Naive B cell (primary cell): ENCODE data around the gene IL36B. TPM values are rescaled to one million over a fixed set of nuclear protein-coding genes. Genes with fewer than 3 reads are reported as not detected.
A peak's percentile ranks its signal among the peaks of the same experiment; 100 is the strongest.

Experiments
- ATAC-seq, 2 donors: fragments of 150-1000 bp; cut with Tn5 transposase; 2 replicates each; pipeline ENCODE4 v1.10.0; 2021; ENCODE audit warnings: low read depth in 2 of 2, mild to moderate bottlenecking in 2 of 2, moderate library complexity in 2 of 2
- DNase-seq: peaks from one replicate; pipeline ENCODE4 v3.0.0; 2022
- H3K27ac Mint-ChIP-seq, 6 donors: one replicate each; pipeline ENCODE4 v1.8.0; 2020 to 2022; ENCODE audit warnings: mild to moderate bottlenecking in 6 of 6, mixed read lengths in 6 of 6, moderate library complexity in 5 of 6, inconsistent platforms in 2 of 6
- H3K27me3 Mint-ChIP-seq, 3 donors: one replicate each; pipeline ENCODE4 v1.8.0; 2021 to 2022; ENCODE audit warnings: mixed read lengths in 3 of 3, mild to moderate bottlenecking in 1 of 3
- H3K36me3 Mint-ChIP-seq, 2 donors: one replicate each; pipeline ENCODE4 v1.8.0; 2020 to 2022; ENCODE audit warnings: mixed read lengths in 2 of 2, inconsistent platforms in 1 of 2, mild to moderate bottlenecking in 1 of 2
- H3K4me1 Mint-ChIP-seq, 3 donors: one replicate each; pipeline ENCODE4 v1.8.0; 2020 to 2022; ENCODE audit warnings: mixed read lengths in 3 of 3, inconsistent platforms in 1 of 3, mild to moderate bottlenecking in 1 of 3, moderate library complexity in 1 of 3
- H3K4me3 Mint-ChIP-seq, 8 donors: one replicate each; pipeline ENCODE4 v1.8.0; 2020 to 2022; ENCODE audit warnings: mild to moderate bottlenecking in 8 of 8, mixed read lengths in 8 of 8, moderate library complexity in 8 of 8, inconsistent platforms in 2 of 8
- H3K9me3 Mint-ChIP-seq, 7 donors: one replicate each; pipeline ENCODE4 v1.8.0; 2020 to 2022; ENCODE audit warnings: mixed read lengths in 7 of 7, mild to moderate bottlenecking in 5 of 7, inconsistent platforms in 2 of 7, moderate library complexity in 1 of 7
- polyA plus RNA-seq, 6 donors: library from polyadenylated mRNA; unstranded; fragments of 300-500 nt; fragmentation: Illumina TruSeq; gene quantifications; one replicate each; pipeline ENCODE4 v1.2.3, GENCODE V29; 2021; ENCODE audit warnings: low read depth in 6 of 6

The IL36B gene
- polyA plus RNA-seq, 6 donors from 2014 or later, result not detected

- no peak overlapping the region for H3K4me3 Mint-ChIP-seq
- H3K9me3 Mint-ChIP-seq, result peaks cover 0 to 6% (median 0%) of the 10 kb centered on the region in 7 donors
- DNase-seq (no peak), ATAC-seq (no peak)
- no peaks in the 10 kb centered on the region for H3K4me1 Mint-ChIP-seq
- peaks cover 18 to 50% (median 30%) of the 10 kb centered on the region in 3 donors for H3K27me3 Mint-ChIP-seq
- H3K36me3 Mint-ChIP-seq, result no peaks in the 10 kb centered on the region
- H3K27ac Mint-ChIP-seq, result peak overlapping the region in 2 of 6 donors; percentile 27 to 83
Measured at GRCh38 chr2:113069676-113070605, 17.3 kb upstream of the IL36B start.

DNA sequence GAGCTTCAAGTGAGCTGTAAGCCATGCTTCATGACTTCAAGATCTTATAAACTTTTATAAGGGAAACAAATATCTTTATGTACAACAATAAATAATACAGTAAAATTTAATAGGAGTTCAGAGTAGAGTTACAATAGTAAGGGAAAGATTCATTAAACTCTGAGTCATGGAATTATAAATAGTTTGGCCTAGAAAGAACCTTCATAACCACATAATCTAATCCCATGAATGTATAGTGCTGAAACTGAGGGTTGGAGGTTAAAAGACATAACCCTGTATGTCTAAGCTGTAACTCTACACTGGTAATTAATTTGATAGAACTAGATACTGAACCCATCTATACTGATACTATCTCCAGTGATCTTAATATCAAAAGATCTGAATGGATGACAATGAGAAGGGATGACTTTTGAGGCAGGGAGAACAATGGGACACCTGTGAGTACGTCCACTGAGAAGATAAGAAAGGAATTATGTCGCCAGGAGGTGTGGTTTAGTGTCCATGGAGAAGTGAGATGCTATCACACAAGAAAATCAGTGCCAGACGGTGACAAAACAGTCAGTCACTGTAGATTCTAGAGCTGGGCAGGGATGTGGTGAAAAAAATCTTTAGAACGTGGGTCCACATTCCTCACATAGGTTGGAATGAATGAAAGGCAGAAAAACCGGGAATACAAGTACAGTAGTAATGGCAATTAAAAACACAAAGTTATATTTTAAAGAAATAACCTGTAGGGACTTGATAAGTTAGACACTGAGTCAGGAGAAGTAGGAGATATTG is 16.2 kb upstream of the IL36B start:
- ATAC-seq (no peak), DNase-seq (no peak)
- H3K9me3 Mint-ChIP-seq, result peaks cover 0 to 6% (median 0%) of the 10 kb centered on the region in 7 donors
- H3K27me3 Mint-ChIP-seq, result peaks cover 18 to 46% (median 33%) of the 10 kb centered on the region in 3 donors
- no peak overlapping the region for H3K4me3 Mint-ChIP-seq
- no peaks in the 10 kb centered on the region for H3K36me3 Mint-ChIP-seq
- H3K4me1 Mint-ChIP-seq, result no peaks in the 10 kb centered on the region
- peak overlapping the region in 1 of 6 donors; percentile 55 for H3K27ac Mint-ChIP-seq

GRCh38 chr2:113068249-113068648 is 15.6 kb upstream of the IL36B start:
- Mint-ChIP-seq H3K9me3 (peaks cover 0 to 6% (median 0%) of the 10 kb centered on the region in 7 donors), H3K4me3 (no peak overlapping the region), H3K36me3 (no peaks in the 10 kb centered on the region), H3K27me3 (peaks cover 17 to 43% (median 35%) of the 10 kb centered on the region in 3 donors), H3K27ac (no peak overlapping the region), H3K4me1 (no peaks in the 10 kb centered on the region)
- no peak for DNase-seq
- no peak for ATAC-seq

- ATAC-seq, result no peak
- Mint-ChIP-seq H3K27ac (peak within 1 kb of the TSS in 1 of 6 donors; percentile 19), H3K27me3 (peaks cover 12 to 39% (median 34%) of the 10 kb centered on the region in 3 donors), H3K4me1 (no peaks in the 10 kb centered on the region), H3K4me3 (no peak within 1 kb of the TSS), H3K36me3 (no peaks in the 10 kb centered on the region), H3K9me3 (peaks cover 0 to 6% (median 0%) of the 10 kb centered on the region in 7 donors)
- DNase-seq, result no peak
Measured at GRCh38 chr2:113067681-113068080, 15.0 kb upstream of the IL36B start, which contains the start of gene IL1F10. Gene IL1F10 (plus strand): TSS chr2:113067970. CDS start chr2:113072739, 4,769 bp downstream.

GRCh38 chr2:113064898-113065297 is 12.2 kb upstream of the IL36B start:
- H3K27ac Mint-ChIP-seq, result no peak overlapping the region
- no peaks in the 10 kb centered on the region for H3K4me1 Mint-ChIP-seq
- no peak for DNase-seq
- no peak for ATAC-seq
- H3K36me3 Mint-ChIP-seq, result no peaks in the 10 kb centered on the region
- H3K27me3 Mint-ChIP-seq, result peaks cover 16 to 48% (median 44%) of the 10 kb centered on the region in 3 donors
- H3K4me3 Mint-ChIP-seq, result no peak overlapping the region
- peaks cover 0 to 6% (median 0%) of the 10 kb centered on the region in 7 donors for H3K9me3 Mint-ChIP-seq

DNA sequence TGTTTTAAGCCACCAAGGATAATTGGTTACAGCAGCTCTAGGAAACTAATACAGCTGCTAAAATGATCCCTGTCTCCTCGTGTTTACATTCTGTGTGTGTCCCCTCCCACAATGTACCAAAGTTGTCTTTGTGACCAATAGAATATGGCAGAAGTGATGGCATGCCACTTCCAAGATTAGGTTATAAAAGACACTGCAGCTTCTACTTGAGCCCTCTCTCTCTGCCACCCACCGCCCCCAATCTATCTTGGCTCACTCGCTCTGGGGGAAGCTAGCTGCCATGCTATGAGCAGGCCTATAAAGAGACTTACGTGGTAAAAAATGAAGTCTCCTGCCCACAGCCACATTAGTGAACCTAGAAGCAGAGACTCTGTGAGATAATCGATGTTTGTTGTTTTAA is 11.6 kb upstream of the IL36B start:
- ATAC-seq, result no peak
- Mint-ChIP-seq H3K4me1 (no peaks in the 10 kb centered on the region), H3K36me3 (no peaks in the 10 kb centered on the region), H3K27ac (peak overlapping the region in 1 of 6 donors; percentile 34), H3K9me3 (peaks cover 0 to 6% (median 0%) of the 10 kb centered on the region in 7 donors), H3K27me3 (peaks cover 19 to 50% (median 37%) of the 10 kb centered on the region in 3 donors), H3K4me3 (no peak overlapping the region)
- no peak for DNase-seq

DNA sequence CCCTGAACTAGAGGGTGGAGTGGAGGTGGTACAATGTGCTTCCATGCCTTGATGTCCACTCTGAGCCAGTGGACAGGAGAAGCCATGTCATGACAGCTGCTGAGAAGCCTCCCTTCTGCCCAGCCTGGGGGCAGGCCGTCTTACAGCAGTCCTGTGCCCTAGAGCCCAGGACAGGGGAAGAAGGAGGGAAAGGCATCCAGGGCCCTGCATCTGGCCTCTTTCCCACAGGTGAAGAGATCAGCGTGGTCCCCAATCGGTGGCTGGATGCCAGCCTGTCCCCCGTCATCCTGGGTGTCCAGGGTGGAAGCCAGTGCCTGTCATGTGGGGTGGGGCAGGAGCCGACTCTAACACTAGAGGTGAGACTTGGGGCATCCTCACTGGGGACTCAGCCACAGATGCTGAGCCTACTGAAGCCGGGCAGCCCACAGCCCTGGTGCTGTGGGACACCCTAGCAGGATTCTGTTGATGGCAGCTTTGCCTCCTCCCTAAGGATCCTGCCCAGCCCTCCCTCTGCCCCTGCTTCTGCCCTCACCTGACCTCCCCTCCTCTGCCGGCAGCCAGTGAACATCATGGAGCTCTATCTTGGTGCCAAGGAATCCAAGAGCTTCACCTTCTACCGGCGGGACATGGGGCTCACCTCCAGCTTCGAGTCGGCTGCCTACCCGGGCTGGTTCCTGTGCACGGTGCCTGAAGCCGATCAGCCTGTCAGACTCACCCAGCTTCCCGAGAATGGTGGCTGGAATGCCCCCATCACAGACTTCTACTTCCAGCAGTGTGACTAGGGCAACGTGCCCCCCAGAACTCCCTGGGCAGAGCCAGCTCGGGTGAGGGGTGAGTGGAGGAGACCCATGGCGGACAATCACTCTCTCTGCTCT is 9.5 kb upstream of the IL36B start:
- Mint-ChIP-seq H3K9me3 (peaks cover 0 to 6% (median 0%) of the 10 kb centered on the region in 7 donors), H3K4me1 (no peaks in the 10 kb centered on the region), H3K4me3 (no peak overlapping the region), H3K27ac (no peak overlapping the region), H3K36me3 (no peaks in the 10 kb centered on the region), H3K27me3 (peaks cover 15 to 51% (median 30%) of the 10 kb centered on the region in 3 donors)
- ATAC-seq (no peak), DNase-seq (no peak)

DNA sequence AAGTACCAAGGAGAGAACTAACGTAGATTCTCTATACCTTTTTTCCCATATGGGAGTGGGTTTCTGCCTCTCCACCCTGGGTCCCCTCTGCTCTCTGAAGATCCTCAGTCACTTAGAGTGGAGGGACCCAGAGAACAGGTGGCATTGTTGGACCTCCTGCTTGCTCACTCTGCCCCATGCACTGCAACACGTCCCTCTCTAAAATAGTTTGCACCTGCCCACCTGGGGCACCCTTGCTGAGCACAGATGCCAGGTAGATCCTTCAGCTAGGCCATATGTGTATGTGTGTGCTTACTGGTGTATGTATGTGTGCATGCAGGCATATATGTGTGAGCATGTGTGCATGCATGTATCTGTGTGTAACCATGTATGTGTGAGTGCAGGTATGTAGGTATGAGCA is 8.6 kb upstream of the IL36B start:
- DNase-seq, result no peak
- H3K27me3 Mint-ChIP-seq, result peaks cover 15 to 56% (median 23%) of the 10 kb centered on the region in 3 donors
- ATAC-seq, result no peak
- H3K27ac Mint-ChIP-seq, result no peak overlapping the region
- H3K36me3 Mint-ChIP-seq, result no peaks in the 10 kb centered on the region
- no peak overlapping the region for H3K4me3 Mint-ChIP-seq
- H3K9me3 Mint-ChIP-seq, result peaks cover 2 to 7% (median 3%) of the 10 kb centered on the region in 7 donors
- H3K4me1 Mint-ChIP-seq, result no peaks in the 10 kb centered on the region

DNA sequence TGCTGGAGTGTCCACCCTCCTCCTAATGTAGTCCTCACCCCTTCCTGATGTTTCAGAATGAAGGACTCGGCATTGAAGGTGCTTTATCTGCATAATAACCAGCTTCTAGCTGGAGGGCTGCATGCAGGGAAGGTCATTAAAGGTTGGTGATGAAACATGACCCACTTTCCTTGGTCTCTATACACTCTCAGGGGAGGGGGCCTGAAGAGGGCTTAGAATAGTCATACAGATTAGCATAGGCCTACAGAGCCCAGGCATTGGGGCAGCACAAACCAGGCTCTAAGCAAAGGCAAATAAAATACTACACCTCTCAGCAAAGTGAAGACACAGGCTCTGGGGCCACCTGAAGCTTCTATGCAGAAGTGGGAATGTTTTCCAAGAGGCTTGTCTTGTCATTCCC is 8.1 kb upstream of the IL36B start:
- H3K4me1 Mint-ChIP-seq, result no peaks in the 10 kb centered on the region
- H3K9me3 Mint-ChIP-seq, result peaks cover 4 to 12% (median 7%) of the 10 kb centered on the region in 7 donors
- peaks cover under 1 to 4% of the 10 kb centered on the region in 2 donors for H3K36me3 Mint-ChIP-seq
- no peak overlapping the region for H3K27ac Mint-ChIP-seq
- DNase-seq, result no peak
- H3K27me3 Mint-ChIP-seq, result peaks cover 15 to 57% (median 23%) of the 10 kb centered on the region in 3 donors
- no peak overlapping the region for H3K4me3 Mint-ChIP-seq
- no peak for ATAC-seq

DNA sequence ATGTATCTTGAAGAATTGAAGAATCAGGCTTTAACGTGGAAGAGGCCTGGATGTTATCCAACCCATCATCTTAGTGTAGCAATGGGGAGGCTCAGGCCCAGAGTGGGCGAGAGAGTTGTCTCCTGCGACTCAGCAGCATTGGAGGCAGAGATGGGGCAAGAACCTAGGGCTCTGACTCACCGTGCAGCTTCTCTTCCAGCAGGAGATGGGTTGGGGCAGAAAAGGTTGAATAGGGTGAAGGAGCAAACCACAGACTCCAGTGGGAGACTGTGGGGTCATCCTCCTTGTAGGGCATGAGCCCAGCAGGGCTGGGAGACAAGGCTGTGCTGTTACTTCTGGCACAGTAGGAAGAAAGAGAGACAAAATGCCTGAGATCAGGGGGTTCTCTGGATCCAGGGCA is 7.7 kb upstream of the IL36B start:
- H3K9me3 Mint-ChIP-seq, result peaks cover 7 to 14% (median 11%) of the 10 kb centered on the region in 7 donors
- H3K27ac Mint-ChIP-seq, result peak overlapping the region in 2 of 6 donors; percentile 41 to 76
- no peaks in the 10 kb centered on the region for H3K4me1 Mint-ChIP-seq
- peaks cover 4 to 8% of the 10 kb centered on the region in 2 donors for H3K36me3 Mint-ChIP-seq
- DNase-seq (no peak), ATAC-seq (no peak)
- no peak overlapping the region for H3K4me3 Mint-ChIP-seq
- H3K27me3 Mint-ChIP-seq, result peaks cover 19 to 59% (median 21%) of the 10 kb centered on the region in 3 donors

DNA sequence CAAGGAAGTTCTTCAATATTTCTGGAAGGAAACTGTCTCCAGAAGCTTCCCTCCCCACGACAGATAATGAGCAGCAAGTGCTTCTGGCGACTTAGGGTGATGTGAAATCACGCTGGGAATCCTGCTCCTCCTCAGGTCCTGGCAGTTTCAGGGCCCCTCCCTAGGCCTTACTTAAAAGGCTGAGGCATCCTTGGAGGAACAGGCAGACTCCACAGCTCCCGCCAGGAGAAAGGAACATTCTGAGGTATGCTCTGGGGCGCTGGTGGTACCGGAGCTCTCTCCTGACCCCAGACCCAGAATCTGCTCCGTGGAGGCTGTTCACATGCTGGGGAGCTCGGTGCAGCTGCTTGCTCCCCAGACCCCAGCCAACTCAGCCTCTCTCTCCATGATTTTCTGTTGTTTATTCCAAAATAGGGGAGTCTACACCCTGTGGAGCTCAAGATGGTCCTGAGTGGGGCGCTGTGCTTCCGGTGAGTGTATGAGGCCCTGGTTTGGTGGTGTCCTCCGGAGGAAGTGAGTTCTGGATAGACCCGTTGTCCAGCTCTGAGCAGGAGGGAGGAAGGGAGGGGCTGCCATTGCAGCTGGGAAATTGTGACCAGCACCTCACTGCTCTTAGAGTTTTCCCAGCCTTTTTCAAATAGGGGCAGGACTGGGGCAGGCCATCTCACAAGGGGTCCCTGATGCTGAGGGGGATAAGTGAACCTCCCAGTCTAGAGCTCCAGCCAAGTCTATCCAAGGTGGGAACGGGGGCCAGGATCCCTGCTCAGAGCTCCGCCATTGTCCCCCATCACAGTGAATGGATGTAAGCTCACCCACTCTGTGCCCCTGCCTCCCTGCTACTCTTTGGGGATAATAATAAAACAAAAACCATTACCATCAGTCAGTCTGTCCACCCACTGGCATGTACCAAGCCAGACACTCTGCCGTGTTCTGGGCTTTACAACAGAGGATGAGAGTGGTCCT is 6.6 kb upstream of the IL36B start, which contains the start of gene IL36RN:
IL36RN (plus strand) TSS at position 201 of the 963 bp plus-strand sequence; CDS start at position 442, 241 bp downstream.
- Mint-ChIP-seq H3K4me1 (no peaks in the 10 kb centered on the region), H3K27me3 (peaks cover 17 to 61% (median 20%) of the 10 kb centered on the region in 3 donors), H3K27ac (peak within 1 kb of the TSS in 2 of 6 donors; percentile 1 to 71), H3K36me3 (peaks cover 12 to 13% of the 10 kb centered on the region in 2 donors), H3K4me3 (no peak within 1 kb of the TSS), H3K9me3 (peaks cover 12 to 22% (median 21%) of the 10 kb centered on the region in 7 donors)
- no peak for DNase-seq
- no peak for ATAC-seq
